Measurements from ENCODE around the gene ECM2. TPM values are rescaled to one million over a fixed set of nuclear protein-coding genes. Genes with fewer than 3 reads are reported as not detected.
"Not testable (repeated sequence)": the region's sequence is repeated elsewhere in the genome, so short reads cannot be mapped to it uniquely, and the experiment has no call there.

The ECM2 gene
- total RNA-seq (2014; rRNA removed), result 0.29 TPM in 1 of 2 replicates, not detected in the other
- percentile 15 among the genes with signal in this experiment for Bru-seq, nascent RNA
- percentile 16 among the genes with signal in this experiment for BruChase-seq, experiment 1, labeled RNA remaining after a 6-hour chase
- BruChase-seq, experiment 2, labeled RNA remaining after a 2-hour chase, result percentile 16 among the genes with signal in this experiment
- long read RNA-seq, partial matches to known transcripts, result 0 of 1 reads
- long read RNA-seq, other reads (novel, unspliced or antisense), result 1 of 1 reads

DNA sequence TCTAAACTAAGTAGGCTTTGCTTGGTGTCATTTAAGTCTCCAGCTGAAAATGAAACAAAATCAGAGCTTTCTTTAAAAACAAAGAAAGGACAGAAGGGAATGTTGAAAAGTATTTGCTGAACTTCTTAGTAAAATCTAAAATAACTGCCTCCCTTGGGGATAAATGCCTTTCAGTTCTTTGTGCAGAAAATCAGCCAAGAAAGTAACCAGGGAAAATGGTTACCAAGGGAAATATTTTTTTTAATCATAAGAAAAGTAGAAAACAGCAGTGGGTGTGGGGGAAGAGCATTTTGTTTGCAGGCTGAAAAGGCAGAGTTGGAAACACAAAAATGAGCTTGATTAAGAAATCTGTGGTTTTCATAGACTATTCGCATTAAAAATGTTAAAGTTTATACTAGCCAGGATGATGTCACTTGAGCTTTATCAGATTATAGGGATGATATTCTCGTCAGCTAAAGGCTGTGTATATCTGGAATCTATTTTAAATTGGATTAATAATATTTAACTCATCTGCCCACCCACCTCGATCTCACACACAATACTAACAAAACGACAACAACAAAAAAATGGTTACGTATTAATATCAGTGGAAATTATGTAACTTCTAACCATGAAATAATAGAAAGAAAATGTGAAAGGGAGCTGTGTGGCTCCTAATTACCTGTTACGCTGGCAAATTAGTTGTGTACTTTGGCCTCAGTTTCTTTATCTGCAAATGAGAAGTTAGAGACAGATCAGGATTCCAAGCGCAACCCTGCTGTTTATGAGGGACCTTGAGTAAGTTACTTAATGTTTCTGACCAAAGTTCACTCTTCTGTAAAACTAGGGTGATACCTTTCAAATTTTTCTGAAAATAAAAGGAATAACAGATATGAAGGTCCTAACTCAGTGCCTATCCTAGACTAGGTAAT is at the start of gene ECM2:
ECM2 (minus strand) TSS at position 51 of the 911 bp plus-strand sequence. CDS start 13,124 bp downstream, outside the sequence.
- CTCF ChIA-PET, result no interaction called here
- POLR2A ChIA-PET (ENCODE audit: unreplicated experiment), result no interaction called here
- H3K4me3 ChIP-seq (ENCODE audit: low read length), result no peak within 1 kb of the TSS
- H3K27ac ChIP-seq (ENCODE audit: low read length), result no peak within 1 kb of the TSS
- TF ChIP-seq CTCF (conservative IDR thresholded peaks at IDR 0.05; ENCODE audit: low read depth, low read length), result no peak
- no peak for TF ChIP-seq EZH2 (IDR thresholded peaks at IDR 0.05; ENCODE audit: low read length, unreplicated experiment)
- no peak for TF ChIP-seq EZH2phosphoT487 (IDR thresholded peaks at IDR 0.05; ENCODE audit: borderline replicate concordance, low read length)
- H3K79me2 ChIP-seq (ENCODE audit: low read length), result no peaks in the 10 kb centered on the region
- no peak within 1 kb of the TSS for H3K9ac ChIP-seq (ENCODE audit: low read length)
- no peaks in the 10 kb centered on the region for H3K9me2 ChIP-seq (replicated peaks; ENCODE audit: low read length)
- no peaks in the 10 kb centered on the region for H3F3A ChIP-seq (ENCODE audit: low read length, unreplicated experiment)
- no TSS peak for BruUV-seq (replicated peaks)
- intact Hi-C loops (cut with micrococcal nuclease), result no loop called here
- H3K36me3 ChIP-seq (ENCODE audit: low read depth, low read length), result no peaks in the 10 kb centered on the region
- H3K4me1 ChIP-seq (ENCODE audit: insufficient read depth, low read length), result no peaks in the 10 kb centered on the region
- DNase-seq, result no peak
- H3K27me3 ChIP-seq (ENCODE audit: low read length), result no peaks in the 10 kb centered on the region
- no peak within 1 kb of the TSS for H3K4me2 ChIP-seq (ENCODE audit: low read length)
- no peaks in the 10 kb centered on the region for H4K20me1 ChIP-seq (ENCODE audit: low read length)
- no peak for ATAC-seq
- no peaks in the 10 kb centered on the region for H3K9me3 ChIP-seq (ENCODE audit: low read length)
- no peak within 1 kb of the TSS for H2AFZ ChIP-seq (ENCODE audit: low read length)

- CTCF ChIA-PET, result no interaction called here
- Histone ChIP-seq H2AFZ (ENCODE audit: low read length) (no peak overlapping the region), H3K36me3 (ENCODE audit: low read depth, low read length) (no peaks in the 10 kb centered on the region)
Observed at GRCh38 chr9:92576175-92576574, 40.4 kb upstream of the ECM2 start.

DNA sequence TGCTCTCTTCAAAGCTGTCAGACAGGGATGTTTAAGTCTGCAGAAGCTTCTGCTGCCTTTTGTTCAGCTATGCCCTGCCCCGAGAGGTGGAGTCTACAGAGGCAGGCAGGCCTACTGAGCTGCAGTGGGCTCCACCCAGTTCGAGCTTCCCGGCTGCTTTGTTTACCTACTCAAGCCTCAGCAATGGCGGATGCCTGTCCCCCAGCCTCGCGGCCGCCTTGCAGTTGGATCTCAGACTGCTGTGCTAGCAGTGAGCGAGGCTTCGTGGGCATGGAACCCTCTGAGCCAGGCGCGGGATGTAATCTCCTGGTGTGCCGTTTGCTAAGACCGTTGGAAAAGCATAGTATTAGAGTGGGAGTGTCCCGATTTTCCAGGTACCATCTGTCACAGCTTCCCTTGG is 37.8 kb upstream of the ECM2 start:
- H4K20me1 ChIP-seq (ENCODE audit: low read length); H3K9me2 ChIP-seq (replicated peaks; ENCODE audit: low read length); H3K79me2 ChIP-seq (ENCODE audit: low read length); ATAC-seq; H3K36me3 ChIP-seq (ENCODE audit: low read depth, low read length); H3K9me3 ChIP-seq (ENCODE audit: low read length); H3K9ac ChIP-seq (ENCODE audit: low read length); H3K4me2 ChIP-seq (ENCODE audit: low read length); intact Hi-C loops (cut with micrococcal nuclease); H2AFZ ChIP-seq (ENCODE audit: low read length); H3K4me1 ChIP-seq (ENCODE audit: insufficient read depth, low read length); H3F3A ChIP-seq (ENCODE audit: low read length, unreplicated experiment); H3K27ac ChIP-seq (ENCODE audit: low read length); CTCF ChIA-PET; DNase-seq; POLR2A ChIA-PET (ENCODE audit: unreplicated experiment); BruUV-seq (replicated peaks); H3K27me3 ChIP-seq (ENCODE audit: low read length); H3K4me3 ChIP-seq (ENCODE audit: low read length): not testable (repeated sequence)

More at GRCh38 chr9:92576175-92576574, 40.4 kb upstream of the ECM2 start:
- Histone ChIP-seq H3K4me3 (ENCODE audit: low read length) (no peak overlapping the region), H3K9ac (ENCODE audit: low read length) (no peak overlapping the region), H3K79me2 (ENCODE audit: low read length) (no peaks in the 10 kb centered on the region), H3K9me3 (ENCODE audit: low read length) (no peaks in the 10 kb centered on the region), H3F3A (ENCODE audit: low read length, unreplicated experiment) (no peaks in the 10 kb centered on the region), H3K9me2 (replicated peaks; ENCODE audit: low read length) (no peaks in the 10 kb centered on the region), H3K4me1 (ENCODE audit: insufficient read depth, low read length) (no peaks in the 10 kb centered on the region), H3K27me3 (ENCODE audit: low read length) (no peaks in the 10 kb centered on the region), H4K20me1 (ENCODE audit: low read length) (no peaks in the 10 kb centered on the region), H3K27ac (ENCODE audit: low read length) (no peak overlapping the region), H3K4me2 (ENCODE audit: low read length) (no peak overlapping the region)
- intact Hi-C loops (cut with micrococcal nuclease), result no loop called here
- POLR2A ChIA-PET (ENCODE audit: unreplicated experiment), result no interaction called here
- no peak for TF ChIP-seq CTCF (conservative IDR thresholded peaks at IDR 0.05; ENCODE audit: low read depth, low read length)
- peak; percentile 50 for ATAC-seq
- no TSS peak for BruUV-seq (replicated peaks)
- no peak for DNase-seq

DNA sequence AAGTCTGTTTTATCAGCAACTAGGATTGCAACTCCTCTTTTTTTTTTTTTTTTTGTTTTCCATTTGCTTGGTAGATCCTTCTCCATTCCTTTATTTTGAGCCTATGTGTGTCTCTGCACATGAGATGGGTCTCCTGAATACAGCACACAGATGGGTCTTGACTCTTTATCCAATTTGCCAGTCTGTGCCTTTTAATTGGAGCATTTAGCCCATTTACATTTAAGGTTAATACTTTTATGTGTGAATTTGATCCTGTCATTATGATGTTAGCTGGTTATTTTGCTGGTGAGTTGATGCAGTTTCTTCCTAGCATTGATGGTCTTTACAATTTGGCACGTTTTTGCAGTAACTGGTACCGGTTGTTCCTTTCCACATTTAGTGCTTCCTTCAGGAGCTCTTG is 36.1 kb upstream of the ECM2 start:
- H3F3A ChIP-seq (ENCODE audit: low read length, unreplicated experiment); CTCF ChIA-PET; ATAC-seq; H2AFZ ChIP-seq (ENCODE audit: low read length); POLR2A ChIA-PET (ENCODE audit: unreplicated experiment); H3K4me2 ChIP-seq (ENCODE audit: low read length); intact Hi-C loops (cut with micrococcal nuclease); H3K9me2 ChIP-seq (replicated peaks; ENCODE audit: low read length); H3K9me3 ChIP-seq (ENCODE audit: low read length); BruUV-seq (replicated peaks); DNase-seq; H3K4me3 ChIP-seq (ENCODE audit: low read length); H3K9ac ChIP-seq (ENCODE audit: low read length); H3K79me2 ChIP-seq (ENCODE audit: low read length); H4K20me1 ChIP-seq (ENCODE audit: low read length); H3K27me3 ChIP-seq (ENCODE audit: low read length); H3K4me1 ChIP-seq (ENCODE audit: insufficient read depth, low read length); H3K27ac ChIP-seq (ENCODE audit: low read length); H3K36me3 ChIP-seq (ENCODE audit: low read depth, low read length): not testable (repeated sequence)
